Naive thymus-derived CD4-positive, alpha-beta T cell (primary cell): ENCODE data around the gene SLC44A1. TPM values are rescaled to one million over a fixed set of nuclear protein-coding genes. Genes with fewer than 3 reads are reported as not detected.
"Not testable (repeated sequence)": the region's sequence is repeated elsewhere in the genome, so short reads cannot be mapped to it uniquely, and the experiment has no call there.

Experiments
- ATAC-seq: fragments of 150-1000 bp; cut with Tn5 transposase; 2 replicates; pipeline ENCODE4 v1.10.0; 2021; ENCODE audit warnings: mild to moderate bottlenecking, moderate library complexity
- CTCF ChIA-PET: fragments of 350-600 bp; sonication (Branson Sonifier 250); formaldehyde crosslinking; loops from one replicate; lab custom pipeline; 2021; ENCODE audit warnings: antibody characterized with exemption; lab: Charles Lee
- POLR2A ChIA-PET: fragments of 350-600 bp; sonication (Branson Sonifier 250); formaldehyde crosslinking; loops from one replicate; lab custom pipeline; 2021; ENCODE audit warnings: antibody characterized with exemption, inconsistent platforms; lab: Charles Lee
- DNase-seq, 9 donors: peaks; one replicate each; pipeline versions ENCODE4 v3.0.0 to v3.0.0-alpha.2; 2020 to 2022; ENCODE audit warnings: mixed read lengths in 1 of 9
- H3K27ac ChIP-seq: one replicate; pipeline ENCODE4 v1.7.0; 2013; ENCODE audit warnings: mild to moderate bottlenecking, low read depth, low read length, moderate library complexity
- H3K27me3 ChIP-seq, 2 donors: one replicate each; pipeline ENCODE4 v1.7.0; 2013; ENCODE audit warnings: low read length in 2 of 2, mild to moderate bottlenecking in 2 of 2, moderate library complexity in 2 of 2; ENCODE audit not compliant: control insufficient read depth in 2 of 2, insufficient read depth in 2 of 2
- H3K36me3 ChIP-seq, 3 experiments: 1 replicate in 2 of 3; 2 replicates in 1 of 3; pipeline ENCODE4 v1.7.0; 2013; ENCODE audit warnings: low read length in 3 of 3, mild to moderate bottlenecking in 3 of 3, moderate library complexity in 1 of 3; ENCODE audit not compliant: insufficient read depth in 3 of 3, control insufficient read depth in 2 of 3
- H3K4me1 ChIP-seq, 2 donors: one replicate each; pipeline ENCODE4 v1.7.0; 2013; ENCODE audit warnings: low read length in 2 of 2, mild to moderate bottlenecking in 2 of 2, moderate library complexity in 1 of 2; ENCODE audit not compliant: control insufficient read depth in 2 of 2, insufficient read depth in 2 of 2
- H3K4me3 ChIP-seq: 2 replicates; pipeline ENCODE4 v1.7.0; 2013; ENCODE audit warnings: mild to moderate bottlenecking, low read length
- H3K9me3 ChIP-seq, 3 experiments: 1 replicate in 2 of 3; 2 replicates in 1 of 3; pipeline ENCODE4 v1.7.0; 2013; ENCODE audit warnings: low read length in 3 of 3; ENCODE audit not compliant: control insufficient read depth in 2 of 3
- H3K27ac Mint-ChIP-seq, 9 donors: one replicate each; pipeline ENCODE4 v1.8.0; 2020 to 2022; ENCODE audit warnings: mixed read lengths in 9 of 9, mild to moderate bottlenecking in 8 of 9, moderate library complexity in 5 of 9, inconsistent platforms in 2 of 9
- H3K27me3 Mint-ChIP-seq, 5 donors: one replicate each; pipeline ENCODE4 v1.8.0; 2021 to 2022; ENCODE audit warnings: mixed read lengths in 5 of 5, mild to moderate bottlenecking in 1 of 5
- H3K36me3 Mint-ChIP-seq, 5 donors: one replicate each; pipeline ENCODE4 v1.8.0; 2020 to 2022; ENCODE audit warnings: mixed read lengths in 5 of 5, mild to moderate bottlenecking in 3 of 5, inconsistent platforms in 1 of 5
- H3K4me1 Mint-ChIP-seq, 7 donors: one replicate each; pipeline ENCODE4 v1.8.0; 2020 to 2022; ENCODE audit warnings: mixed read lengths in 7 of 7, mild to moderate bottlenecking in 3 of 7, inconsistent platforms in 1 of 7
- H3K4me3 Mint-ChIP-seq, 10 donors: one replicate each; pipeline ENCODE4 v1.8.0; 2020 to 2022; ENCODE audit warnings: mild to moderate bottlenecking in 10 of 10, mixed read lengths in 10 of 10, moderate library complexity in 6 of 10, inconsistent platforms in 2 of 10
- H3K9me3 Mint-ChIP-seq, 11 donors: one replicate each; pipeline ENCODE4 v1.8.0; 2020 to 2022; ENCODE audit warnings: mixed read lengths in 11 of 11, mild to moderate bottlenecking in 4 of 11, inconsistent platforms in 1 of 11, moderate library complexity in 1 of 11
- intact Hi-C, 2 donors: fragments of 100-400 bp; cut with micrococcal nuclease; formaldehyde crosslinking; loops; one replicate each; pipeline ENCODE4 v1.15.1; 2023
- polyA plus RNA-seq, 2 donors: library from polyadenylated mRNA; unstranded; fragments of 300-500 nt; fragmentation: Illumina TruSeq; gene quantifications; one replicate each; pipeline ENCODE4 v1.2.3, GENCODE V29; 2021
- total RNA-seq, 6 experiments: library from RNA in 5 of 6; stranded (reverse) in 5 of 6; gene quantifications; 1 replicate in 5 of 6; 2 replicates in 1 of 6; pipeline ENCODE4 v1.2.3 and lab custom pipeline; 2021 to 2026

Gene SLC44A1
- total and polyA plus RNA-seq, 7 experiments from 2014 or later = 7.7 to 21.8 (median 13.7) TPM

- Histone ChIP-seq H3K36me3 (no peaks in the 10 kb centered on the region), H3K9me3 (no peaks in the 10 kb centered on the region), H3K4me3 (no peak overlapping the region), H3K27ac (no peak overlapping the region), H3K27me3 (no peaks in the 10 kb centered on the region), H3K4me1 (no peaks in the 10 kb centered on the region)
- Mint-ChIP-seq H3K27me3 (peaks cover 0 to 14% (median 0%) of the 10 kb centered on the region in 5 donors), H3K4me3 (no peak overlapping the region), H3K27ac (no peak overlapping the region), H3K9me3 (no peaks in the 10 kb centered on the region), H3K36me3 (peaks cover 0 to 11% (median 0%) of the 10 kb centered on the region in 5 donors), H3K4me1 (peaks cover 2 to 18% (median 9%) of the 10 kb centered on the region in 7 donors)
- intact Hi-C loops = no loop called here
- ChIA-PET POLR2A (interaction anchor here (0.6 kb wide), 1 partner anchor 243 kb away, joined by 3 read pairs; no protein-coding TSS in a partner anchor), CTCF (no interaction called here)
- no peak for ATAC-seq
- no peak for DNase-seq
Measured at GRCh38 chr9:105252405-105252756, 7.9 kb downstream of the SLC44A1 start.

DNA sequence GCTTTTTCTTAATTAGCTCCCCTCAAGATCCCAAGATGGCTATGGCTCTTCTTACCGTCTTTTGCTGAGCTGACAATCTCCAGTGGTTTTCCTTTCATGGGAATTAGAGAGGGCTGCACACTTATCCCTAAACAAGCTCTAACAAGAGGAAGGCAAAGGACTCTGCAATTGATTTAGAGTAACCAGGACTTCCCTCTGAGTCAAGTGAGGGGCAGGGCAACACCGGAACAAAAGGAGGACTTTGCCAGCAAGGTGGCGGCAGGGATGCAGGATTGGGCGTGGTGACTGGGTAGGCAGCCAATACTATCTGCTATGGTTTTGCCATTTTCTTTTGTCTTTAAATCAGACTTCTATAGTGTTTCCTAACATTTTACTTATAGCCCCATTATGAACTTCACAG, 9.8 kb downstream of the SLC44A1 start:
- Histone ChIP-seq H3K4me3 (no peak overlapping the region), H3K27me3 (no peaks in the 10 kb centered on the region), H3K4me1 (no peaks in the 10 kb centered on the region), H3K36me3 (no peaks in the 10 kb centered on the region), H3K27ac (no peak overlapping the region), H3K9me3 (no peaks in the 10 kb centered on the region)
- CTCF ChIA-PET = interaction anchor here (1.6 kb wide), 1 partner anchor 9 kb away, joined by 4 read pairs; the partner anchor contains the start of gene SLC44A1
- no peak overlapping the region for H3K4me3 Mint-ChIP-seq
- intact Hi-C loops = no loop called here
- no peak for ATAC-seq
- POLR2A ChIA-PET = no interaction called here
- no peaks in the 10 kb centered on the region for H3K27me3 Mint-ChIP-seq
- DNase-seq = no peak
- no peaks in the 10 kb centered on the region for H3K9me3 Mint-ChIP-seq
- H3K36me3 Mint-ChIP-seq = peaks cover 0 to 14% (median 0%) of the 10 kb centered on the region in 5 donors
- H3K27ac Mint-ChIP-seq = no peak overlapping the region
- H3K4me1 Mint-ChIP-seq = peaks cover 10 to 26% (median 17%) of the 10 kb centered on the region in 7 donors

GRCh38 chr9:105255421-105255820, 11.0 kb downstream of the SLC44A1 start:
- no peak overlapping the region for H3K4me3 ChIP-seq
- no peaks in the 10 kb centered on the region for H3K36me3 ChIP-seq
- no peaks in the 10 kb centered on the region for H3K4me1 ChIP-seq
- Mint-ChIP-seq H3K9me3 (no peaks in the 10 kb centered on the region), H3K27me3 (no peaks in the 10 kb centered on the region), H3K36me3 (peaks cover 0 to 14% (median 0%) of the 10 kb centered on the region in 5 donors), H3K4me3 (no peak overlapping the region), H3K27ac (no peak overlapping the region), H3K4me1 (peaks cover 18 to 30% (median 24%) of the 10 kb centered on the region in 7 donors)
- no peaks in the 10 kb centered on the region for H3K9me3 ChIP-seq
- CTCF ChIA-PET = interaction anchor here (1.6 kb wide), 1 partner anchor 10 kb away, joined by 4 read pairs; the partner anchor contains the start of gene SLC44A1
- H3K27me3 ChIP-seq = no peaks in the 10 kb centered on the region
- intact Hi-C loops = no loop called here
- no peak overlapping the region for H3K27ac ChIP-seq
- POLR2A ChIA-PET = no interaction called here
- ATAC-seq (no peak), DNase-seq (no peak)

DNA sequence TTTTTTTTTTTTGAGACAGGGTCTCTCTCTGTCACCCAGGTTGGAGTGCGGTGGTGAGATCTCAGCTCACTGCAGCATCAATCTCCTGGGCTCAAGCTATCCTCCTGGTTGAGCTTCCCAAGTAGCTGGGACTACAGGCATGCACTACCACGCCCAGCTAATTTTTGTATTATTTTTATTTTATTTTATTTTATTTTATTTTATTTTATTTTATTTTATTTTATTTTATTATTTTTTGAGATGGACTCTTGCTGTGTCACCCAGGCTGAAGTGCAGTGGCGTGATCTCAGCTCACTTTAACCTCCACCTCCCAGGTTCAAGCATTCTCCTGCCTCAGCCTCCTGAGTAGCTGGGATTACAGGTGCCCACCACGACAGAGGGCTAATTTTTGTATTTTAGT, 12.1 kb downstream of the SLC44A1 start:
- H3K36me3 ChIP-seq, H3K27ac Mint-ChIP-seq, H3K4me1 ChIP-seq, H3K9me3 Mint-ChIP-seq, H3K27me3 Mint-ChIP-seq, H3K27me3 ChIP-seq, CTCF ChIA-PET, H3K4me3 ChIP-seq, H3K27ac ChIP-seq, H3K4me3 Mint-ChIP-seq, ATAC-seq, DNase-seq, H3K9me3 ChIP-seq, intact Hi-C loops: not testable (repeated sequence)
- H3K36me3 Mint-ChIP-seq = peaks cover 0 to 13% (median 0%) of the 10 kb centered on the region in 5 donors
- H3K4me1 Mint-ChIP-seq = peaks cover 18 to 30% (median 24%) of the 10 kb centered on the region in 7 donors
- POLR2A ChIA-PET = interaction anchor here (0.6 to 0.7 kb wide), 2 partner anchors 15 to 259 kb away, joined by 3 read pairs; no protein-coding TSS in a partner anchor

- Histone ChIP-seq H3K4me1 (no peaks in the 10 kb centered on the region), H3K9me3 (no peaks in the 10 kb centered on the region), H3K27ac (no peak overlapping the region), H3K36me3 (no peaks in the 10 kb centered on the region), H3K4me3 (no peak overlapping the region), H3K27me3 (no peaks in the 10 kb centered on the region)
- ChIA-PET CTCF (no interaction called here), POLR2A (no interaction called here)
- Mint-ChIP-seq H3K4me3 (no peak overlapping the region), H3K4me1 (peaks cover 18 to 30% (median 24%) of the 10 kb centered on the region in 7 donors), H3K27me3 (no peaks in the 10 kb centered on the region), H3K27ac (no peak overlapping the region), H3K36me3 (peaks cover 0 to 13% (median 0%) of the 10 kb centered on the region in 5 donors), H3K9me3 (no peaks in the 10 kb centered on the region)
- ATAC-seq = no peak
- intact Hi-C loops = no loop called here
- DNase-seq = no peak
Measured at GRCh38 chr9:105257809-105258208, 13.4 kb downstream of the SLC44A1 start.

DNA sequence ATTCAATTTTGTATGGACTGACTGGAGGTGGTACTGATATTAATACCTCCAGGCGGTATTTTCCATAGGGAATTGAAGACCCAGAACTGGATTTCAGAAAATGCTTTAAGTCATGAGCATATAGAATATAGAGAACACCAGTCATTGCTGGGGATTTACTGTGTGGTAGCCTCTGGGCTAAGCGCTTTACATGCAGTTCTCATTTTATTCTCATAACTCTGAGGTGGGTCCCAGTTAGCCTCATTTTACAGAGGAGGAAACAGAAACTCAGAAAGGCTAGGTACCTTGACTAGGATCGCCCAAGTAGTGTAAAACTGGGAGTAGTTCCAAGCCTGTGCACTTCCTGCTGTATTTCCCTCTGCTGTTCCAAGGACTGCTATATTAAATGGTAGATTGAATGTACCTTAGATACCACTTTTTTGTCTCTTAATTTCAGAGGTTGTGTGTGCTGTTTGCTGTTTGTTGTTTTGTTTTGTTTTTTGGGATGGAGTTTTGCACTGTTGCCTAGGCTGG, 13.8 kb downstream of the SLC44A1 start:
- Mint-ChIP-seq H3K27ac (no peak overlapping the region), H3K4me1 (peaks cover 18 to 30% (median 24%) of the 10 kb centered on the region in 7 donors), H3K4me3 (no peak overlapping the region), H3K36me3 (peaks cover 0 to 13% (median 0%) of the 10 kb centered on the region in 5 donors), H3K27me3 (no peaks in the 10 kb centered on the region), H3K9me3 (no peaks in the 10 kb centered on the region)
- Histone ChIP-seq H3K27ac (no peak overlapping the region), H3K4me3 (no peak overlapping the region), H3K27me3 (no peaks in the 10 kb centered on the region), H3K9me3 (no peaks in the 10 kb centered on the region), H3K36me3 (no peaks in the 10 kb centered on the region), H3K4me1 (no peaks in the 10 kb centered on the region)
- DNase-seq (no peak), ATAC-seq (no peak)
- ChIA-PET POLR2A (no interaction called here), CTCF (no interaction called here)
- intact Hi-C loops = no loop called here

DNA sequence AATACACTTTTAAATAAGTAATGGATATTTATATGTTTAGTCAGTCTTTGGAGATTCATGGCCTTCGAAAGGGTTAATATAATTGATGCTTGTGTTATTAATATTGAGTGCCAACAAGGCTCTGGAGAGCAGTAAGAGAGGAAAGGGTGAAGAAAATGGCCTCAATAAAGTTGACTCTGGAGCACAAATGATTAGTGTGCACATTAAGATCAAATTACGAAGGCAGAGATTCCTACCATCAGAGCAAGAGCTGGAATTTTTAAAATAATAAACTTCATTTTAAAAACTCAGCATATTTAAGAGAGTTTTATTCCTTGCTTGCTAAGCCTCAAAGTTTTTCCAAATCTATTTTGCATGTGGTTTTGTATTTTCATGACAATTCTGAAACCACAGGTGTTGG, 14.8 kb downstream of the SLC44A1 start:
- Mint-ChIP-seq H3K4me3 (no peak overlapping the region), H3K4me1 (peaks cover 23 to 29% (median 26%) of the 10 kb centered on the region in 7 donors), H3K36me3 (peaks cover 0 to 17% (median 6%) of the 10 kb centered on the region in 5 donors), H3K27ac (no peak overlapping the region), H3K9me3 (no peaks in the 10 kb centered on the region), H3K27me3 (no peaks in the 10 kb centered on the region)
- DNase-seq (no peak), ATAC-seq (no peak)
- H3K27me3 ChIP-seq = no peaks in the 10 kb centered on the region
- H3K9me3 ChIP-seq = no peaks in the 10 kb centered on the region
- H3K4me3 ChIP-seq = no peak overlapping the region
- POLR2A ChIA-PET = no interaction called here
- CTCF ChIA-PET = no interaction called here
- H3K36me3 ChIP-seq = no peaks in the 10 kb centered on the region
- H3K27ac ChIP-seq = no peak overlapping the region
- intact Hi-C loops = no loop called here
- no peaks in the 10 kb centered on the region for H3K4me1 ChIP-seq
